Measurements from ENCODE around the gene HBZ. TPM values are rescaled to one million over a fixed set of nuclear protein-coding genes. Genes with fewer than 3 reads are reported as not detected.

HBZ gene
- total RNA-seq, 2 experiments from 2014 or later: not detected

GRCh38 chr16:140175-140857, 12.1 kb upstream of the HBZ start:
- no peaks in the 10 kb centered on the region for H3K36me3 ChIP-seq (ENCODE audit: insufficient read depth, low read length)
- H3K79me2 ChIP-seq (ENCODE audit: insufficient read depth, low read depth, low read length): peaks cover 27% of the 10 kb centered on the region
- no peaks in the 10 kb centered on the region for H3K9me2 ChIP-seq (ENCODE audit: insufficient read depth, low read length)
- ChIA-PET POLR2A (interaction anchor here (0.6 kb wide), 1 partner anchor 92 kb away, joined by 3 read pairs; no protein-coding TSS in a partner anchor), CTCF (ENCODE audit: unreplicated experiment) (no interaction called here)
- no peak overlapping the region for H3K4me3 ChIP-seq (ENCODE audit: low read depth, low read length, poor library complexity, severe bottlenecking)
- peaks cover 10% of the 10 kb centered on the region for H3K4me1 ChIP-seq (ENCODE audit: insufficient read depth, low read length, poor library complexity, severe bottlenecking)
- no TSS peak for BruUV-seq (replicated peaks)
- no peaks in the 10 kb centered on the region for H4K20me1 ChIP-seq (ENCODE audit: insufficient read depth, low read length)
- H3K4me2 ChIP-seq (ENCODE audit: low read length): no peak overlapping the region
- no peaks in the 10 kb centered on the region for H3K9me3 ChIP-seq (ENCODE audit: low read length)
- no peak overlapping the region for H2AFZ ChIP-seq (ENCODE audit: low read length)
- intact Hi-C loops (cut with micrococcal nuclease; ENCODE audit: unreplicated experiment): no loop called here
- H3K27ac ChIP-seq (ENCODE audit: low read depth, low read length, poor library complexity, severe bottlenecking): no peak overlapping the region
- DNase-seq (ENCODE audit: low spot score): no peak
- no peak for TF ChIP-seq EZH2phosphoT487 (IDR thresholded peaks at IDR 0.05; ENCODE audit: borderline replicate concordance, low read depth, low read length)
- no peak for TF ChIP-seq CTCF (conservative IDR thresholded peaks at IDR 0.05; ENCODE audit: low read length)

GRCh38 chr16:142405-142967, 10.0 kb upstream of the HBZ start:
- Histone ChIP-seq H2AFZ (ENCODE audit: low read length) (no peak overlapping the region), H3K4me3 (ENCODE audit: low read depth, low read length, poor library complexity, severe bottlenecking) (no peak overlapping the region), H3K36me3 (ENCODE audit: insufficient read depth, low read length) (no peaks in the 10 kb centered on the region), H3K9me3 (ENCODE audit: low read length) (no peaks in the 10 kb centered on the region), H3K27ac (ENCODE audit: low read depth, low read length, poor library complexity, severe bottlenecking) (no peak overlapping the region), H3K9me2 (ENCODE audit: insufficient read depth, low read length) (no peaks in the 10 kb centered on the region), H3K4me1 (ENCODE audit: insufficient read depth, low read length, poor library complexity, severe bottlenecking) (peaks cover under 1% of the 10 kb centered on the region), H3K79me2 (ENCODE audit: insufficient read depth, low read depth, low read length) (peaks cover 6% of the 10 kb centered on the region), H3K4me2 (ENCODE audit: low read length) (no peak overlapping the region), H4K20me1 (ENCODE audit: insufficient read depth, low read length) (no peaks in the 10 kb centered on the region)
- ChIA-PET CTCF (ENCODE audit: unreplicated experiment) (no interaction called here), POLR2A (no interaction called here)
- DNase-seq (ENCODE audit: low spot score): no peak
- intact Hi-C loops (cut with micrococcal nuclease; ENCODE audit: unreplicated experiment): no loop called here
- no TSS peak for BruUV-seq (replicated peaks)
- TF ChIP-seq CTCF (conservative IDR thresholded peaks at IDR 0.05; ENCODE audit: low read length) (no peak), EZH2phosphoT487 (IDR thresholded peaks at IDR 0.05; ENCODE audit: borderline replicate concordance, low read depth, low read length) (no peak)

- Histone ChIP-seq H3K4me2 (ENCODE audit: low read length) (no peak overlapping the region), H4K20me1 (ENCODE audit: insufficient read depth, low read length) (no peaks in the 10 kb centered on the region), H3K79me2 (ENCODE audit: insufficient read depth, low read depth, low read length) (0 out of 2 replicates have a peak, but pooled peaks cover under 1% of the 10 kb centered on the region), H3K9me2 (ENCODE audit: insufficient read depth, low read length) (no peaks in the 10 kb centered on the region), H3K9me3 (ENCODE audit: low read length) (no peaks in the 10 kb centered on the region), H3K4me1 (ENCODE audit: insufficient read depth, low read length, poor library complexity, severe bottlenecking) (no peaks in the 10 kb centered on the region), H3K27ac (ENCODE audit: low read depth, low read length, poor library complexity, severe bottlenecking) (no peak overlapping the region), H3K36me3 (ENCODE audit: insufficient read depth, low read length) (no peaks in the 10 kb centered on the region), H3K4me3 (ENCODE audit: low read depth, low read length, poor library complexity, severe bottlenecking) (no peak overlapping the region), H2AFZ (ENCODE audit: low read length) (no peak overlapping the region)
- ChIA-PET CTCF (ENCODE audit: unreplicated experiment) (no interaction called here), POLR2A (no interaction called here)
- TF ChIP-seq EZH2phosphoT487 (IDR thresholded peaks at IDR 0.05; ENCODE audit: borderline replicate concordance, low read depth, low read length) (no peak), CTCF (conservative IDR thresholded peaks at IDR 0.05; ENCODE audit: low read length) (no peak)
- no peak for DNase-seq (ENCODE audit: low spot score)
- BruUV-seq (replicated peaks): no TSS peak
- intact Hi-C loops (cut with micrococcal nuclease; ENCODE audit: unreplicated experiment): no loop called here
Observed at GRCh38 chr16:143047-143446, 9.4 kb upstream of the HBZ start.

Measured in OCI-LY7 (cell line).